Endothelial cell of umbilical vein (primary cell): ENCODE results near the gene ZNF276.

Experiments
- CTCF ChIP-seq, 2 donors: IDR thresholded peaks; 1 replicate in 1 of 2; 2 replicates in 1 of 2; pipeline ENCODE4 v1.5.1; 2011; ENCODE audit warnings: low read length in 2 of 2, mild to moderate bottlenecking in 2 of 2, moderate library complexity in 2 of 2, control low read depth in 1 of 2, inconsistent platforms in 1 of 2, low read depth in 1 of 2; ENCODE audit not compliant: insufficient read depth in 1 of 2; ENCODE audit errors: extremely low read depth in 1 of 2
- EZH2 ChIP-seq: IDR thresholded peaks from 2 replicates; pipeline ENCODE4 v1.6.1; 2012; ENCODE audit warnings: borderline replicate concordance, low read depth, mild to moderate bottlenecking, moderate library complexity, low read length, inconsistent platforms; ENCODE audit not compliant: severe bottlenecking
- JUN ChIP-seq: IDR thresholded peaks from 2 replicates; pipeline ENCODE4 v1.6.1; 2011; ENCODE audit warnings: borderline replicate concordance, low read depth; ENCODE audit not compliant: insufficient read length, insufficient read depth
- MAX ChIP-seq: IDR thresholded peaks from 2 replicates; pipeline ENCODE4 v1.6.1; 2011; ENCODE audit not compliant: insufficient read depth, insufficient read length
- MYC ChIP-seq: IDR thresholded peaks from one replicate; pipeline ENCODE4 v1.6.1; 2011; ENCODE audit warnings: mild to moderate bottlenecking, low read depth, low read length
- POLR2A ChIP-seq: IDR thresholded peaks from 2 replicates; pipeline ENCODE4 v1.6.1; 2012; ENCODE audit warnings: low read depth, mild to moderate bottlenecking, control low read depth, low read length
- POLR2AphosphoS5 ChIP-seq: IDR thresholded peaks from 2 replicates; pipeline ENCODE4 v1.6.1; 2012; ENCODE audit warnings: low read depth, mild to moderate bottlenecking, control low read depth, low read length, moderate library complexity; ENCODE audit not compliant: insufficient read depth

GRCh38 chr16:89746043-89746442 is 24.7 kb downstream of the ZNF276 start:
- TF ChIP-seq MYC (no peak), CTCF (IDR thresholded peaks at IDR 0.05; ENCODE audit: extremely low read depth in 1 of 2, insufficient read depth in 1 of 2, low read depth in 1 of 2, low read length in 2 of 2) (no peak), POLR2A (no peak), EZH2 (no peak), POLR2AphosphoS5 (no peak), MAX (no peak), JUN (no peak)
